GM19238 (cell line): ENCODE data around the gene PPP1R37.
A peak's percentile ranks its signal among the peaks of the same experiment; 100 is the strongest.
"Not testable (repeated sequence)": the region's sequence is repeated elsewhere in the genome, so short reads cannot be mapped to it uniquely, and the experiment has no call there.

Experiments
- DNase-seq: peaks from one replicate; pipeline ENCODE4 v3.0.0; 2011; ENCODE audit warnings: low spot score; ENCODE audit not compliant: insufficient read length

The PPP1R37 gene

GRCh38 chr19:45095496-45096413 lies 2.8 kb downstream of the PPP1R37 start:
- no peak for DNase-seq

GRCh38 chr19:45096700-45097099 lies 3.7 kb downstream of the PPP1R37 start:
- no peak for DNase-seq

- no peak for DNase-seq
Measured at GRCh38 chr19:45097450-45097775, 4.4 kb downstream of the PPP1R37 start.

GRCh38 chr19:45097776-45098520 lies 5.0 kb downstream of the PPP1R37 start:
- DNase-seq, result no peak

- no peak for DNase-seq
Measured at GRCh38 chr19:45098521-45099466, 5.8 kb downstream of the PPP1R37 start.

GRCh38 chr19:45099467-45100191 lies 6.7 kb downstream of the PPP1R37 start:
- DNase-seq, result no peak

GRCh38 chr19:45100201-45100600 lies 7.2 kb downstream of the PPP1R37 start:
- DNase-seq, result no peak

GRCh38 chr19:45100846-45101252 lies 7.9 kb downstream of the PPP1R37 start:
- no peak for DNase-seq

GRCh38 chr19:45101806-45102205 lies 8.8 kb downstream of the PPP1R37 start:
- no peak for DNase-seq

GRCh38 chr19:45102481-45102880 lies 9.5 kb downstream of the PPP1R37 start:
- no peak for DNase-seq

- peak; percentile 55 for DNase-seq
Measured at GRCh38 chr19:45103156-45103507, 10.2 kb downstream of the PPP1R37 start.

GRCh38 chr19:45103508-45104319 lies 10.7 kb downstream of the PPP1R37 start:
- DNase-seq, result no peak

- no peak for DNase-seq
Measured at GRCh38 chr19:45104658-45105349, 11.8 kb downstream of the PPP1R37 start.

- not testable (repeated sequence) for DNase-seq
Measured at GRCh38 chr19:45106363-45106762, 13.4 kb downstream of the PPP1R37 start.

- no peak for DNase-seq
Measured at GRCh38 chr19:45107621-45108150, 14.7 kb downstream of the PPP1R37 start.

- DNase-seq, result no peak
Measured at GRCh38 chr19:45110851-45111266, 17.9 kb downstream of the PPP1R37 start.

- DNase-seq, result no peak
Measured at GRCh38 chr19:45112111-45112827, 19.3 kb downstream of the PPP1R37 start.

GRCh38 chr19:45113628-45114027 lies 20.6 kb downstream of the PPP1R37 start:
- no peak for DNase-seq
